IPS-11a (cell line): ENCODE measurements around the gene KRTAP10-5.
"Not testable (repeated sequence)": the region's sequence is repeated elsewhere in the genome, so short reads cannot be mapped to it uniquely, and the experiment has no call there.

ENCODE experiments used
- H3K4me3 ChIP-seq: one replicate; pipeline ENCODE4 v1.5.1; 2013; ENCODE audit warnings: low read depth, low read length, control low read depth

KRTAP10-5 gene

DNA sequence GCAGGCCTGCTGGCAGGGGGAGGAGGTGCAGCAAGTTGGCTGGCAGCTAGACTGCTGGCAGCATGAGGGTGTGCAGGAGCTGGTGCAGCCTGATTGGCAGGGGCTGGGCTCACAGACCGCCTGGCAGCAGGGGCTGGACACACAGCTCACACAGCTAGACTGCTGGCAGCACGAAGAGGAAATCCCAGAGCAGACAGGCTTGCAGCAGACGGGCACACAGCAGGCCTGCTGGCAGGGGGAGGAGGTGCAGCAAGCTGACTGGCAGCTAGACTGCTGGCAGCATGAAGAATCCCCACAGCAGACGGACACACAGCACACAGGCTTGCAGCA is 11.4 kb upstream of the KRTAP10-5 start:
- not testable (repeated sequence) for H3K4me3 ChIP-seq

DNA sequence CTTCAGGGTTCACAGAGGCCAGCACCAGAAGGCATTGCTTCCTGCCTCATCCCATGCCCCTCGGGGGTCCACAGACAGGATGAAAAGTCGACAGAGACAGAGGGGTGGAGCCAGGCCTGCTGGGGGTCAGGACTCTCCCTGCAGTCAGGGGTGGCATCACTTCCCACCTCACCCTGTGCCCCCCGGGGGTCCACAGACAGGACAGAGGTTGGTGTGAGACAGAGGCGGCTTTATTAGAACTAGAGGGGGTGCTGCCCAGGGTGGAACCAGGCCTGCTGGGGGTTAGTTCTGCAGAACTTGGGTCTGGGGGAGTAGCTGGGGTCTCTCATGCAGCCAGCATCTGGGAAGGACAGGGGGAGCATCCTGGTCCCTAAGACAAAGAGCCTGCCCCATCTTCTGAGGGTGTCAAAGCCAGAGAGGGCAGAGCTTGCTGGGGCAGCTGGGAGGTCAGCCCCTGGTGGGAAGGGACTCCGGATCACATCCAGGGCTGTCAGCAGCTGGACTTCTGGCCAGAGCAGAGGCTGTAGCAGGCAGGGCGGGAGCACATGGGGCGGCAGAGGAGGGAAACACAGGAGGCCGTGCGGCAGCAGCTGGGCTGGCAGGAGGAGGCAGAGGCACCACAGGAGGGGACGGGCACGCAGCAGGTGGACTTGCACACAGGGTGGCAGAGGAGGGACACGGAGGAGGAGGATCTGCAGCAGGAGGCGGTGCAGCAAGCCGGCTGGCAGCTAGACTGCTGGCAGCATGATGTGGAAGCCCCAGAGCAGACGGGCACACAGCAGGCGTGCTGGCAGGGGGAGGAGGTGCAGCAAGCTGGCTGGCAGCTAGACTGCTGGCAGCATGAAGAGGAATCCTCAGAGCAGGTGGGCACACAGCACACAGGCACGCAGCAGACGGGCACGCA is 10.7 kb upstream of the KRTAP10-5 start:
- H3K4me3 ChIP-seq, result not testable (repeated sequence)

DNA sequence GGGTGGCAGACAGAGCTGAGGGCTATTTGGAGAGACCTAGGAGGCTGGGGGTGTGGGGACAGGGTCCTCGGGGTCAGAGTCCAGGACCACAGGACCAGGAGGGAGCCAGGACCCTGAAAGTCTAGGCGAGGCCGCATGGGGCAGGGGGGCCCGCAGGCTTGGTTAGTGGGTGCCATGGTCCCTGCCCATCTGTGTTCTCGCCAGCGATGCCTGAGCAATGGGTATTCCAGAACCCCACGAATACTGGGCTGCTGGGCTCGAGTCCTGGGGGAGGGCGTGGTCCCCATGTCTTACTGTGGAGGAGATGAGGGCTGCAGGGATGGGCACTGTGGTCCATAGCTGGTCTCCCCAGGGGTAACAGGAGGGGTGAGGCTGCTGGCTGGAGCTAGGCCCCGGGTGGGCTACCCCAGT is 9.9 kb upstream of the KRTAP10-5 start:
- H3K4me3 ChIP-seq, result no peak overlapping the region

DNA sequence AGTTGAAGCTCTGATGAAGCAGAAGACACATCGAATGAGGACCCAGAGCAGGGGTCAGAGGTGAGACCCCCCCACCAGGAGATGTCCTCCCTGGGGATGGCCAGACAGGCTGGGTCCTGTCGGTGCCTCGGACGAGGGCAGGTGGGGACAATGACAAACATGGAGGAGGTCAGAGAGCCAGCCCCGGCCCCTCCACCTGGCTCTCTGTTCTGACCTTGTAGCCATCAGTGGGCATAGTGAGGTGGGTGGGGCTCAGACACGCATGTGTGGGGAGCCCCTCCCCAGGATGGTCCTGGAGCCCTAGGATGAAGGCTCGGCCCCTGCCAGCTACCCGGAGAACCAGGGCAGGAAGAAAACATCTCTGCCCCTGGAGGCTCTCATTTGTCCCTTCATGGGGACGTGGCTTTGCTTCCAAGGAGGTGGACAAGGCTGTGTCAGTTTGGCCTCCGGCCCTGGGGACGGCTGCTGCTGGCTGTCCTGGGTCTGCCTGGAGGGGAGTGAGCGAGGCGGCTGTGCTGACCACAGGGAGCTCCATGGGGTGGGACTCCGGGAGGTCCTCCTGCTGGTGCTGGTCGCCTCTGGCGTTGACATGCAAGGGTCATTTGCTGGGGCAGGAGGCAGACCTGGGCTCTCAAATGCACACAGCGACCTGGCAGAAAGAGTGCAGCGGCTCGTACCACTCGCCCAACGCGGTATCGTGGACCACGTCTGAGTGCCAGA is 9.3 kb upstream of the KRTAP10-5 start:
- H3K4me3 ChIP-seq, result no peak overlapping the region

DNA sequence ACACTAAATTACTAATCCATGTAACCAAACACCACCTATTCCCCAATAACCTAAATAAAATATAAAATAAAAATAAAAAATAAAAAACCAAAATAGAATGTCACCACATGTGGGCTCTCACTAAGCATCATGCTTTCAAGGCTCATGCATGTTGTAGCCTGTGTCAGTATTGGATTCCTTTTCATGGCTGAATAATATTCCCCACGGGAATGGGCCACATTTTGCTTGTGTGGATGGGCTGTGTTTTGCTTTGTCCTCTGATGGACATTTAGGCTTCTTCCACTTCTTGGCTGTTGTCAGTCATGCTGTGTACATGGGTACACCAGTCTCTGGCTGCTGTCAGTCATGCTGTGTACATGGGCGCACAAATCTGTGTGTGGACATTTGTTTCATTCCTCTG is 8.7 kb upstream of the KRTAP10-5 start:
- no peak overlapping the region for H3K4me3 ChIP-seq

DNA sequence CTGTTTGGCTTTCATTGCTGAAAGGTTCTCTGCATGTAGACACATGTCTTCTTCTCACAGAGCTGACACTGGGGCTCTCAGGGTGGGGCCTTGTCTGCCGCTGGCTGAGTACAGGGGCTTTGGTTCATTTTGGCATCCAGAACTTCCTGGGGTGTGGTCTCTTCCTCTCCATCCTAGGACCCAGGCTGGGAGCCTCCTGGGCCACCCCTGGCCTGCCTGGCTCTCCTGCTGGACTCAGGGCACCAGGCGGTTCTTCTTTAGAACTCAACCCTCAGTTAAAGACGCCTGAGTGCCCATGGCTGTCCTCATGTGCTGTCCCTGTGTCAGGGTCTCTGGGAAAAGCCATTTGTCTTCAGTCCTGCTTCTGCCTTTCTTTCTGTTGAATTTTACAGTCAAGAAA is 5.5 kb upstream of the KRTAP10-5 start:
- no peak overlapping the region for H3K4me3 ChIP-seq

DNA sequence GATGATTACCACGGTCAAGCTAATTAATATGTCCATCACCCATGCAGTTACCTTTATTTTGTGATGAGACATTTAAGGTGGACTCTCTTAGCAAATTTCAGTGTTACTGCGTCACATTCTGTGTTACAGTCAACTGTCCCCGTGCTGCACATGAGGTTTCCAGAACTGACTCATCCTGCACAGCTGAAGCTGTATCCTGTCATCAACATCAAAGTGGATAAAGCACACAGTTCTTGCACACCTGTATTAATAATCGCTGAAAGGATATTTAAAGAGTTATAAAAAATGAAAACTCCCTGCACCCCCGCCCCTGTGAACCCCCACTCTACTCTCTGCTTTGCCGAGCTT is 3.4 kb upstream of the KRTAP10-5 start:
- H3K4me3 ChIP-seq, result no peak overlapping the region

DNA sequence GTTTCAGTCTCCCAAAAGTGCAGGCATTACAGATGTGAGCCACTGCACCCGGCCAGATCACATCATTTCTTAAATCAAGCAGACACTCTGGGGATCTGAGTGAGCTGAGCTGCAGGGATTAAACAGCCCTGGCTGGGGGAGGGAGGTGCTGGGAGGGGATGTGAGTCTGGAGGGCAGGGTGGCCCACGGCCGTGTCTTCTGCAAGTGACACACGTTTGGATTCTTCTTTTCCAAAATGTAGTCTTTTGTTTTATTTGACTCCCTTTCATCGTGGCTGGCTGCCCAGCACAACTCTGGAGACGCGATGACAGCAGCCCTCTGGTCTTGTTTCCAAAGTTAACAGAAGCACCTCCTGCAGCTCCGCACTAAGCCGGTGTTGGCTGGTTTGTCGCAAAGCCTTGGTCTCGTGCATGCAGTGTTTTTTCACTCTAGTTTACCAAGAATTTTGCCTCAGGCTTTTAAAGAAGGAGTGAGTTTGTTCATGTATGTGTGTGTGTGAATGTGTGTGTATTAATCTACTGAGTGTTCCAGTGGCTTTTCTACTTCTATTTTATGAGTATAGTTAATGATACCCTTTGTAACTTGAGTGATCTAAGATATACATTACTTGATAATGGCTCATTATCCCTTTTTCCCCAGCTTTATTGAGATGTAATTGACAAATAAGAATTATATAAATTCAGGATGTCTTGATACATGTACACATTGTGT is 2.8 kb upstream of the KRTAP10-5 start:
- no peak overlapping the region for H3K4me3 ChIP-seq

DNA sequence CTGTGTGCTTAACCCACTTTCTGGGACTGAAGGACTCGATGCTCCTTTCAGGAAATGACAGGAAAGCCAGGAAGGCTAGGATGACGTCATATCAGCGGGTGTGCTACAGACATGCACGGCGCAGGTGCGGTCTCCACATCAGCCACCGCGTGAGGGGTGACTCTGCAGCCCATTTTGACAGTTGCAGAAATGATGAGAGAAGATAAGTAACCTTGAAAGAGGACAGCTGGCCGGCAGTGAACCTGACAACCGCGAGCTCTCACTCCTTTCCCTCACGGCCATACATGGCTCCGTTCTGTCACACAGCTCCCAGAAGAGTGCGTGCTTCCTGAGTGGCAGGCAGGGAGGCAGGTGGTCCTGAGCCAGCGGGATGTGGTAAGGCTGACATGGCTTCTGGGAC is 1.7 kb upstream of the KRTAP10-5 start:
- H3K4me3 ChIP-seq, result no peak overlapping the region

DNA sequence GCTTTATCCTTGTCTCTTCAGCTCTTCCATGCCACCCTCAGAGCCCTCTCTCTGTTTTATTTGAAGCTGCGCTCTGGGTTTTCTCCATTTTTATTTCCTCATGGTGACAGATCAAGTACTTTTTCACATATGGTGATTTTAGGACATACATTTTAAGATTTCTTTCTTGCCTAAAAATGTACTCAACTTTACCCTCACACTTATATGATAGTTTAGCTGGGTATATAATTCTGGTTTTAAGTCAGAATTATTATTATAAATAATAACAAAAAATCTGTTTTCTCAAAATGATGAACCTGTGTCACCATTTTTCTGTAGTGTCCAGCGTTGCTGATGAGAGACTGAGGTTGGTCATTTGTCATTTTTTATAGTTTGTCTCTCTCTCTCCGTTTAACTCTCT is 754 bp upstream of the KRTAP10-5 start:
- no peak overlapping the region for H3K4me3 ChIP-seq

DNA sequence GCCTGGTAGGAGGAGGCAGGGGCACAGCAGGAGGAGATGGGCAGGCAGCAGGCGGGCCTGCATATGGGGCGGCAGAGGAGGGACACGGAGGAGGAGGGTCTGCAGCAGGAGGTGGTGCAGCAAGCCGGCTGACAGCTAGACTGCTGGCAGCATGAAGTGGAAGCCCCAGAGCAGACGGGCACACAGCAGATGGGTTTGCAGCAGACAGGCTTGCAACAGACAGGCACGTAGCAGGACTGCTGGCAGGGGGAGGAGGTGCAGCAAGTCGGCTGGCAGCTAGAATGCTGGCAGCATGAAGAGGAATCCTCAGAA is 615 bp downstream of the KRTAP10-5 start:
- no peak overlapping the region for H3K4me3 ChIP-seq

DNA sequence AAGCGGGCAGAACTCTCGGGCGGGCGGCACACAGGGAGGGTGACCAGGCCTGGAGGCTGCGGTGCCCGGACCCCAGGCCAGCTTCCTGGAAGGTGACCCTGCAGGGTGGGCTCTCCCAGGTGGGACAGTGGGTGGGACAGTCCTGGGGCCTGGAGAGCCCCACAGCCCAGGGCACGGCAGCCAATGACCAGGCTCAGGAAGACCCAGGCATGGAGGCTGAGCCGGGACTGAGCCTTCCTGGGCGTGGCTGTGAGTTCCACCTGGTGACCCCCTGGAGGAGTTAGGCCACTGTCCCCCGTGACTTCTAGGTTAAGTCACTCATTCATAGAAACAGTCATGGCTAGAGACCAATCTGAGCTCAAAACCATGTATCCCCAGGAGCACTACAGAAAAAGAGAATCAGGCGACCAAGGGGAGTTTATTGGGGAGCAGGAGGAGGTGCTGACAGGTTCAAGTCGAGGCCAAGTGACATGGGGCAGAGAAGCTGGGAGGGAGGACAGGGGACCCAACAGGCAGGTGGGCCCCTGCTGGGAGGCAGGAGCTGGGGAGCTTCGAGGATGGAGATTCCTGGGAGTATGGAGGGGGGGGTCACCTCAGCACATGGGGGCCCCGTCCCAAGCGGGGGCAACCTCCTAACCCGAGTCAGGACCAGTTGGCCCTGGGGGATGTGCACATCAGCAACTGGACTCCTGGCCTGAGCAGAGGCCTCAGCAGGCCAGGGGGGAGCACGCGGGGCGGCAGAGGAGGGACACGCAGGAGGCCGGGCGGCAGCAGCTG is 1.2 kb downstream of the KRTAP10-5 start:
- H3K4me3 ChIP-seq, result no peak overlapping the region

DNA sequence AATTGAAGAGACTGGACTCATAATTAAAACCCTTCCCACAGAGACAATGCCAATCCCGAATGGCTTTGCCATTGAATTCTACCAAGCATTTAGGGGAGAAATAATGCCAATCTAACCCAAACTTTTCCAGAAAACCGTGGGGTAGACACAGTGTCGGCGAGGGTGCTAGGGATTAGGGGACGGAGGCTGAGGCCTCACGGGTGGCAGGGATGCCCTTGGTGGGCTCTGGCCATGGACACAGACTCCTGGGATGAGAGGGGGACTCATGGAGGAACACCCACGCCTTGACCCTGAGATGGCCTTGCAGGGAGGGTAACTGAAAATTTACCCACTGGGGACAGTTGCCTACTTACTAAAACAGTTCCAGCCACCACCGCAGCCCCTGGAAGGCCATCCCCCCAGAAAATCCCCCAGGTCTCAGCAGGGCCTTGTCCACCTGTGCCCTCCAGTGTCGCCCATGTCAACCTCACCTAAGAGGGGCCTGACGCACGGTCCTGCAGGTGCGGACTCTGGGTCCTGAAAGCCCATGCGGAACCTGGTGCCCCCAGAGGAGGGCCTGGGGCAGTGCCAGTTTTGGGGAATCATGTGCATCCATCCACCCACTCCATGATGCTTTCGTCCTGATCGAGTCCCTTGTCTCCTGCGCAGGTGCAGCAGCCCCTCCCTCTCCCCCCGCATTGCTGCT is 1.9 kb downstream of the KRTAP10-5 start:
- H3K4me3 ChIP-seq, result no peak overlapping the region

DNA sequence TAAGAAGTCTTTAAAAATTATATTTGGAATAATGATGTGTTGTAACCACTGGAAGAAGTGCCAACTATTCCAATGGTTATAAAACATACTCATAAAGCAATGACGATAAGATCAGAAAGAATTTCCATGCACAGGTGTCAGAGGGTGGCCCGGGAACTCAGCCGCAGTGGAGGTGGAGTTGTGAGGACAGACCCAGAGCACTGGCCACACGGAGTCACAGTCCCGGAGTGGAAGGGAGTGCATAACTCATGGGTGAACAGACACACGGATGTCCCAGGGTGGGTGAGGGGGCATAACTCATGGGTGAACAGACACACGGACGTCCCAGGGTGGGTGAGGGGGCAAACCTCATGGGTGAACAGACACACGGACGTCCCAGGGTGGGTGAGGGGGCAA is 4.4 kb downstream of the KRTAP10-5 start:
- H3K4me3 ChIP-seq, result no peak overlapping the region

DNA sequence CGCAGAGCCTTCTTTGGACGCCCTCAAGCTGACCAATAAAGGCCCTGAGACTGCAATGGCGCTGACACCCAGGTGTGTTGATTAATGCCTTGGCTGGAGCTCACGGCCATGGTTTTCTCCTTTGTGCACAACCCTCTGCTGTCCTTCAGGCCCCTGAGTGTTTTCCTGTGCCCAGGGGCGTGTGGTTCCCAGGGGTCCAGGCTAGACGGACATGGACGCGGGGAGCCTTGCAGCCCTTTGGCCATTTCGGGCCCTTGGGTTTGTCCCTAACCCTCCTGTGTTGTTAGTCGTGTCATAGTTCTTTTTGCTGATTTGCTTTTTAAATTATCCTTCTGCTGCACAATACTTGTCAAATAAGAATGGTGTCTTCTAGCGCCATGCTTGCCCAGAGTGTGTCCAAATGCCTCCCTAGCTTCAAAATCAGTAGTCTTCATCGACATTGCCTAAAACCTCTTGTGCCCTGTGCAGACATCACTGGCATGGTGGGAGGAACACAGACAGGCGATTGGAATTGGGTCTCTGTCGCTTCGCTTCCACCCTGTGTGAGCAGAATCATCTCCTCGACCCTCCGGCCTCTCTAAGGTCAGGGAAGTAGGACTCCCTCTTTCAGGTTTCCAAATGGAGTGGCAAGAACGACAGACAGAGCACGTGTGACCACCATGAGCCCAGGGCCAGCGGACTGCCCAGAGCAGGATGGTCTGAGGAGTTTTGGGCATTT is 4.9 kb downstream of the KRTAP10-5 start:
- H3K4me3 ChIP-seq, result no peak overlapping the region

DNA sequence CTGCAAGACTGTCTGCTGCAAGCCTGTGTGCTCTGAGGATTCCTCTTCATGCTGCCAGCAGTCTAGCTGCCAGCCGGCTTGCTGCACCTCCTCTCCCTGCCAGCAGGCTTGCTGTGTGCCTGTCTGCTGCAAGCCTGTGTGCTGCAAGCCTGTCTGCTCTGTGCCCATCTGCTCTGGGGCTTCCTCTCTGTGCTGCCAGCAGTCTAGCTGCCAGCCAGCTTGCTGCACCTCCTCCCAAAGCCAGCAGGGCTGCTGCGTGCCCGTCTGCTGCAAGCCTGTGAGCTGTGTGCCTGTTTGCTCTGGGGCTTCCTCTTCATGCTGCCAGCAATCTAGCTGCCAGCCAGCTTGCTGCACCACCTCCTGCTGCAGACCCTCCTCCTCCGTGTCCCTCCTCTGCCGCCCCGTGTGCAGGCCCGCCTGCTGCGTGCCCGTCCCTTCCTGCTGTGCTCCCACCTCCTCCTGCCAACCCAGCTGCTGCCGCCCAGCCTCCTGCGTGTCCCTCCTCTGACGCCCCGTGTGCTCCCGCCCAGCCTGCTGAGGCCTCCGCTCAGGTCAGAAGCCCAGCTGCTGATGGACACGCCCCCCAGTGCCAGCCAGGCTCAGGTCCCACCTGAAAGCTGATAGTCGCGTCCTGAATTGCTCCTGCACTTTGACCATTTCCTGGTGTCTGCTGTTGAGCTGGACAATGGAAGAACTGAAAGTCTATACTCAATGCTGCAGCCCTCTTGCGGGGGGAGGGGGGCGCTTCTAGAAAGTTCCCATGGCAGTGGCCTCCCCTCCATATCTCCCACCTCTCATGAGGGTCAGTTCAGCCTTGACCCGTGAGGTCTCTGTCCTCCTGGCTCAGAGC is 5.7 kb downstream of the KRTAP10-5 start:
- no peak overlapping the region for H3K4me3 ChIP-seq

DNA sequence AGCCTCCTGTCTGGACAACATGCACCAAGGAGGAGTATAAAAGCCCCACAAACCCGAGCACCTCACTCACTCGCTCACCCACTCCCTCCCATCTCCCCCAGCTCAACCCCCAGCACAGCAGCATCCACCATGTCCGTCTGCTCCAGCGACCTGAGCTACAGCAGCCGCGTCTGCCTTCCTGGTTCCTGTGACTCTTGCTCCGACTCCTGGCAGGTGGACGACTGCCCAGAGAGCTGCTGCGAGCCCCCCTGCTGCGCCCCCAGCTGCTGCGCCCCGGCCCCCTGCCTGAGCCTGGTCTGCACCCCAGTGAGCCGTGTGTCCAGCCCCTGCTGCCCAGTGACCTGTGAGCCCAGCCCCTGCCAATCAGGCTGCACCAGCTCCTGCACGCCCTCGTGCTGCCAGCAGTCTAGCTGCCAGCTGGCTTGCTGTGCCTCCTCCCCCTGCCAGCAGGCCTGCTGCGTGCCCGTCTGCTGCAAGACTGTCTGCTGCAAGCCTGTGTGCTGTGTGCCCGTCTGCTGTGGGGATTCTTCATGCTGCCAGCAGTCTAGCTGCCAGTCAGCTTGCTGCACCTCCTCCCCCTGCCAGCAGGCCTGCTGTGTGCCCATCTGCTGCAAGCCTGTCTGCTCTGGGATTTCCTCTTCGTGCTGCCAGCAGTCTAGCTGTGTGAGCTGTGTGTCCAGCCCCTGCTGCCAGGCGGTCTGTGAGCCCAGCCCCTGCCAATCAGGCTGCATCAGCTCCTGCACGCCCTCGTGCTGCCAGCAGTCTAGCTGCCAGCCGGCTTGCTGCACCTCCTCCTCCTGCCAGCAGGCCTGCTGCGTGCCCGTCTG is 6.6 kb downstream of the KRTAP10-5 start, which contains the start of gene KRTAP10-4:
TSS of gene KRTAP10-4 (plus strand) at position 100 of the 827 bp plus-strand sequence. CDS start at position 130, 30 bp downstream.
- not testable (repeated sequence) for H3K4me3 ChIP-seq

DNA sequence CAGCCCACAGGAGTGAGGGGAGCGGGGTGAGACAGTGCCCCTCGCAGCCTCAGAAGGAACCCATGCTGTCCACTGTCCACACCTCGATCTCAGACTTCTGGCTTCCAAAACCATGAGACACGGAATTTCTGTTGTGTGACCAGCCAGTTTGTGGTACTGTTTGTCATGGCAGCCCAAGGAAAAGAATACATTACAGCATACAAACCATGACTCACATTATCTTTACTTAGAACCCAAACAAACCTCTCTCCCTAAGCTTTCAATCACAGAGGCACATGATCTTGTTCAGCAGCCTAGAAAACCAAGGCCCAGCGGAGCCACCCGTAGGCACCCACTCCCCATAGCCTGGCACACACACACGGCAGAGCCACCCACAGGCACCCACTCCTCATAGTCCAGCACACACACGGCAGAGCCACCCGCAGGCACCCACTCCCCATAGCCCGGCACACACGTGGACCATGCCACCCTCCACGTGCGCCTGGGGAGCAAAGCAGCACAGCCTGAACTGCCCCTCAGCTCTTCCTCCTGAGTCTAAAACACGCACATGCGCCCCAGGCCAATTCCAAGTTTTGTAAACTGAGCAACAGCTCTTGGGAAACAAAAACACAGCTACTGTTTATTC is 7.3 kb downstream of the KRTAP10-5 start:
- no peak overlapping the region for H3K4me3 ChIP-seq
